Activated CD8-positive, alpha-beta memory T cell treated with anti-CD3 and anti-CD28 coated beads, Interleukin-2, amount 50 U/mL, for 1 hour (primary cell): ENCODE results near the gene NCAPD2.

Experiments
- DNase-seq: peaks from one replicate; pipeline ENCODE4 v3.0.0-alpha.2; 2020; ENCODE audit errors: extremely low read depth

Gene NCAPD2

GRCh38 chr12:6570264-6570887, 76.5 kb downstream of the NCAPD2 start:
- no peak for DNase-seq

- no peak for DNase-seq
These were observed 79.1 kb downstream of the NCAPD2 start for GRCh38 chr12:6573001-6573400.

GRCh38 chr12:6574576-6575295, 80.8 kb downstream of the NCAPD2 start:
- no peak for DNase-seq

DNA sequence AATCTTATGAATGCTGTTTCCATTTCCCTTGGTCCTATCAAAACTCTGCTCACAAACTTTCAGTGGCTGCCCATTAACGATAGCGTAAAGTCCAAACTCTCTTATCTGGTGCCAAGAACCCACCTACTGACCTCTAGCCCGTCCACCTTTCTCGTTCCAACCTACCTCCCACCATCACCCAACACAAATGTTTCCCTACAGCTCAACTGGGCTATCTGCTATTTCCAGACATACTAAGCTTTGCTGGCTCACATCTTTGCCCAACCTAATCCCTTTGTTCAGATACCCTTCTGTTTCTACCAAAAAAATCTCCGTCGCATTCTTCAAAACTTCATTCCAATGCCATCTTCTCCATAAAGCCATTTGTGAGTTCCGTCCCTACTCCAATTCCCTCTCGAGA, 81.7 kb downstream of the NCAPD2 start:
- DNase-seq: no peak
